Breast epithelium (tissue), 3 donors: Measurements from ENCODE around the gene CNNM4.

Experiments
- CTCF ChIP-seq, 3 donors: fragments of 450-650 bp; IDR thresholded peaks; one replicate each; pipeline ENCODE4 v1.5.1; 2016 to 2017; ENCODE audit warnings: antibody characterized with exemption in 3 of 3, mild to moderate bottlenecking in 3 of 3, moderate library complexity in 3 of 3
- POLR2A ChIP-seq: fragments of 450-650 bp; IDR thresholded peaks from one replicate; pipeline ENCODE4 v1.6.1; 2016; ENCODE audit warnings: antibody characterized with exemption, mild to moderate bottlenecking, moderate library complexity
- POLR2AphosphoS5 ChIP-seq, 3 donors: sonication (generic); formaldehyde crosslinking; IDR thresholded peaks; one replicate each; pipeline ENCODE4 v1.6.1; 2017; ENCODE audit warnings: antibody characterized with exemption in 3 of 3

DNA sequence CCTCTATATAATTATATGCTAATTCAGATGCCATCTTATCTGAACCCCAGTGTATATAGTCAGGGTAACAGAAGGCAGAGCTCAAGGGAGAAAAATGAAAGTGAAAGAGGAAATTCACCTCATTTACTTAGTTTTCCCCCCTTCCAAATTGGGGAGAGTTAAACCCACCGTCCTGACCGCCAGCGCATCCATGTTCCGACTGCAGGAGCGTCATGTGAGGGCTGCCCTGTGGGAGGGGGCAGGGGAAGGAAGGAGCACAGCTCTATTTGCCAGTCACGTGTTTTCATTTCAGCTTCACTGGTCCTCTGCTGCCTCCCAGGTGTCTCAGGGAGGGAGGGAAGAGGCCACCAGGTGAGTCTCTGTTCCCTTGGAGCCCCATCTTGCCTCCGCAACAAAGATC lies 13.2 kb downstream of the CNNM4 start:
- TF ChIP-seq POLR2A (no peak), CTCF (IDR thresholded peaks at IDR 0.05) (no peak), POLR2AphosphoS5 (IDR thresholded peaks at IDR 0.05) (peak in 1 of 3 donors; percentile 22)
